ENCODE measurements around the gene FAM98C.

GRCh38 chr19:38433268-38433733 is 30.4 kb downstream of the FAM98C start, which contains the start of gene RYR1:
- TF ChIP-seq CTCF (conservative IDR thresholded peaks at IDR 0.05) (no peak), ZFX (IDR thresholded peaks at IDR 0.05) (no peak)
